H1 (cell line): ENCODE data around the gene GALNT5.

ENCODE experiments used
- BCL11A ChIP-seq, 2 experiments: IDR thresholded peaks; one replicate each; pipeline ENCODE4 v1.6.1; 2011; ENCODE audit warnings: low read depth in 2 of 2, low read length in 2 of 2, mild to moderate bottlenecking in 2 of 2
- CREB1 ChIP-seq: IDR thresholded peaks from 2 replicates; pipeline ENCODE4 v1.6.1; 2012; ENCODE audit warnings: inconsistent platforms
- CTCF ChIP-seq, 3 experiments: IDR thresholded peaks; 1 replicate in 2 of 3; 2 replicates in 1 of 3; pipeline versions ENCODE4 v1.5.1 to v1.6.1; 2011; ENCODE audit warnings: low read length in 3 of 3, mild to moderate bottlenecking in 3 of 3, inconsistent platforms in 2 of 3, low read depth in 1 of 3, moderate library complexity in 1 of 3; ENCODE audit not compliant: insufficient read depth in 1 of 3; ENCODE audit errors: control extremely low read depth in 1 of 3
- KDM1A ChIP-seq: fragments of 200-600, 300-600 bp; sonication (generic); IDR thresholded peaks from 2 replicates; pipeline ENCODE4 v1.7.1; 2016; ENCODE audit warnings: mild to moderate bottlenecking, low read length, borderline replicate concordance
- SRF ChIP-seq: IDR thresholded peaks from 2 replicates; pipeline ENCODE4 v1.6.1; 2011; ENCODE audit warnings: mild to moderate bottlenecking, low read depth, low read length, moderate library complexity
- TAF7 ChIP-seq: optimal IDR thresholded peaks from 2 replicates; pipeline ENCODE3; 2011; ENCODE audit warnings: low read depth, mild to moderate bottlenecking, inconsistent platforms, low read length, moderate library complexity, borderline replicate concordance
- ZNF274 ChIP-seq: IDR thresholded peaks from 2 replicates; pipeline ENCODE4 v1.7.0; 2012; ENCODE audit warnings: low read length, borderline replicate concordance; ENCODE audit errors: extremely low read depth

- TF ChIP-seq TAF7: no peak
- no peak for TF ChIP-seq CTCF (IDR thresholded peaks at IDR 0.05; ENCODE audit: control extremely low read depth in 1 of 3, insufficient read depth in 1 of 3, low read depth in 1 of 3, low read length in 3 of 3)
- no peak for TF ChIP-seq CREB1
- no peak for TF ChIP-seq ZNF274
- TF ChIP-seq BCL11A (IDR thresholded peaks at IDR 0.05; ENCODE audit: low read depth in 2 of 2, low read length in 2 of 2): no peak
- no peak for TF ChIP-seq KDM1A
- peak; percentile 58; the same call in 1 of the 2 replicates for TF ChIP-seq SRF
Observed at GRCh38 chr2:157339965-157340655, 82.6 kb downstream of the GALNT5 start.
